HEK293 (cell line): ENCODE results near the gene HGF.

Source experiments
- CTCF ChIA-PET: fragments of 350-600 bp; formaldehyde crosslinking; extraction: SDS; loops from one replicate; lab custom pipeline; 2021; ENCODE audit warnings: antibody characterized with exemption; lab: Yijun Ruan, JAX
- POLR2A ChIA-PET: fragments of 300-600 bp; formaldehyde crosslinking; extraction: SDS; loops from one replicate; lab custom pipeline; 2020; ENCODE audit warnings: antibody characterized with exemption, inconsistent platforms; lab: Yijun Ruan, JAX
- H3K27ac ChIP-seq: fragments of 200-500 bp; sonication (Bioruptor generic); 2 replicates; pipeline ENCODE4 v1.5.1; 2014; ENCODE audit warnings: low read depth, low read length, control low read depth, inconsistent platforms; ENCODE audit errors: extremely low read depth
- H3K36me3 ChIP-seq, 2 experiments: fragments of 200-500 bp in 1 of 2; sonication (Bioruptor generic) in 1 of 2; 1 replicate in 1 of 2; 2 replicates in 1 of 2; pipeline ENCODE4 v1.5.1; 2014 to 2017; ENCODE audit warnings: inconsistent platforms in 2 of 2, low read length in 2 of 2; ENCODE audit not compliant: control insufficient read depth in 2 of 2, insufficient read depth in 1 of 2
- H3K4me1 ChIP-seq: fragments of 200-500 bp; sonication (Bioruptor generic); 2 replicates; pipeline ENCODE4 v1.5.1; 2014; ENCODE audit warnings: mild to moderate bottlenecking, low read length, inconsistent platforms; ENCODE audit not compliant: control insufficient read depth, insufficient read depth
- H3K4me3 ChIP-seq: 2 replicates; pipeline ENCODE4 v1.5.1; 2011; ENCODE audit warnings: low read depth, mild to moderate bottlenecking, control low read depth, low read length, moderate library complexity
- H3K9me3 ChIP-seq: fragments of 200-500 bp; sonication (Bioruptor generic); 2 replicates; pipeline ENCODE4 v1.5.1; 2014; ENCODE audit warnings: low read depth, low read length, inconsistent platforms; ENCODE audit not compliant: control insufficient read depth, insufficient read depth
- HOXD13 ChIP-seq: sonication (generic); formaldehyde crosslinking; IDR thresholded peaks from 2 replicates; pipeline ENCODE4 v1.8.0; 2022; ENCODE audit warnings: missing genetic modification reagents, borderline replicate concordance
- MEIS1 ChIP-seq: sonication (generic); formaldehyde crosslinking; IDR thresholded peaks from 2 replicates; pipeline ENCODE4 v1.8.1; 2022; ENCODE audit warnings: missing genetic modification reagents, mild to moderate bottlenecking, borderline replicate concordance
- MZF1 ChIP-seq: fragments of 450-650 bp; formaldehyde crosslinking; IDR thresholded peaks from 2 replicates; pipeline ENCODE4 v1.5.1; 2017; ENCODE audit warnings: missing biosample characterization, missing genetic modification characterization, borderline replicate concordance
- PRDM1 ChIP-seq: fragments of 450-650 bp; formaldehyde crosslinking; IDR thresholded peaks from 2 replicates; pipeline ENCODE4; 2016; ENCODE audit warnings: missing biosample characterization, missing genetic modification characterization
- SP2 ChIP-seq: fragments of 450-650 bp; formaldehyde crosslinking; IDR thresholded peaks from 2 replicates; pipeline ENCODE4 v1.5.1; 2016; ENCODE audit warnings: missing biosample characterization, missing genetic modification characterization
- TRIM28 ChIP-seq: IDR thresholded peaks from 2 replicates; pipeline ENCODE4 v1.6.1; 2011; ENCODE audit warnings: low read length, control low read depth, borderline replicate concordance
- ZBTB20 ChIP-seq: fragments of 450-650 bp; formaldehyde crosslinking; IDR thresholded peaks from 2 replicates; pipeline ENCODE4 v1.5.1; 2016; ENCODE audit warnings: missing biosample characterization, missing genetic modification characterization
- ZBTB44 ChIP-seq: fragments of 450-650 bp; IDR thresholded peaks from 2 replicates; pipeline ENCODE4 v1.5.1; 2018; ENCODE audit warnings: missing biosample characterization, mild to moderate bottlenecking, missing genetic modification characterization
- ZNF10 ChIP-seq: fragments of 450-650 bp; formaldehyde crosslinking; IDR thresholded peaks from 2 replicates; pipeline ENCODE4 v1.5.1; 2017; ENCODE audit warnings: missing biosample characterization, missing genetic modification characterization
- ZNF2 ChIP-seq: fragments of 450-650 bp; formaldehyde crosslinking; IDR thresholded peaks from 2 replicates; pipeline ENCODE4 v1.5.1; 2016; ENCODE audit warnings: missing biosample characterization, missing genetic modification characterization
- ZNF280D ChIP-seq: fragments of 450-650 bp; formaldehyde crosslinking; IDR thresholded peaks from 2 replicates; pipeline ENCODE4 v1.5.1; 2016; ENCODE audit warnings: missing biosample characterization, missing genetic modification characterization
- ZNF341 ChIP-seq: fragments of 450-650 bp; formaldehyde crosslinking; IDR thresholded peaks from 2 replicates; pipeline ENCODE4; 2016; ENCODE audit warnings: low read depth, missing biosample characterization, missing genetic modification characterization
- ZNF366 ChIP-seq: fragments of 450-650 bp; formaldehyde crosslinking; conservative IDR thresholded peaks from 2 replicates; pipeline ENCODE4 v1.5.1; 2016; ENCODE audit warnings: missing biosample characterization, missing genetic modification characterization
- ZNF37A ChIP-seq: fragments of 450-650 bp; IDR thresholded peaks from 2 replicates; pipeline ENCODE4 v1.5.1; 2018; ENCODE audit warnings: missing biosample characterization, missing genetic modification characterization
- ZNF473 ChIP-seq: fragments of 450-650 bp; formaldehyde crosslinking; IDR thresholded peaks from 2 replicates; pipeline ENCODE4 v1.5.1; 2017; ENCODE audit warnings: missing biosample characterization, missing genetic modification characterization
- ZNF518A ChIP-seq: fragments of 450-650 bp; formaldehyde crosslinking; conservative IDR thresholded peaks from 2 replicates; pipeline ENCODE4 v1.5.1; 2016; ENCODE audit warnings: low read depth, missing biosample characterization, missing genetic modification characterization
- ZNF704 ChIP-seq: fragments of 450-650 bp; formaldehyde crosslinking; IDR thresholded peaks from 2 replicates; pipeline ENCODE4 v1.5.1; 2016; ENCODE audit warnings: missing biosample characterization, missing genetic modification characterization
- ZNF785 ChIP-seq: fragments of 450-650 bp; formaldehyde crosslinking; IDR thresholded peaks from 2 replicates; pipeline ENCODE4 v1.5.1; 2016; ENCODE audit warnings: missing biosample characterization, missing genetic modification characterization

Gene HGF

GRCh38 chr7:81685270-81685868, 84.5 kb downstream of the HGF start (continued):
- TF ChIP-seq MEIS1 (no peak), ZNF366 (tag by site-specific recombination) (peak; percentile 65), ZNF2 (tag by site-specific recombination) (0 out of 2 replicates have a peak, but pooled peaks have one; percentile 9), ZNF341 (tag by site-specific recombination) (peak; percentile 3; the same call in 1 of the 2 replicates), MZF1 (tag by site-specific recombination) (0 out of 2 replicates have a peak, but pooled peaks have one; percentile 8), ZNF518A (tag by site-specific recombination) (0 out of 2 replicates have a peak, but pooled peaks have one; percentile 8)
- TF ChIP-seq, all 188 proteins: peak for 7

GRCh38 chr7:81684514-81685269, 85.2 kb downstream of the HGF start:
- no peak overlapping the region; the same call in 1 of the 2 replicates for H3K27ac ChIP-seq
- TF ChIP-seq ZNF518A (tag by site-specific recombination) (peak; percentile 31; the same call in 1 of the 2 replicates), ZBTB20 (peak; percentile 83), ZNF37A (tag by site-specific recombination) (no peak), ZNF473 (tag by site-specific recombination) (no peak), SP2 (tag by site-specific recombination) (no peak), ZNF785 (tag by site-specific recombination) (no peak), ZNF704 (tag by site-specific recombination) (no peak), PRDM1 (tag by site-specific recombination) (no peak), HOXD13 (CRISPR knock-in tag) (no peak), ZNF10 (tag by site-specific recombination) (no peak), ZNF280D (tag by site-specific recombination) (no peak), TRIM28 (0 out of 2 replicates have a peak, but pooled peaks have one; percentile 61), ZBTB44 (tag by site-specific recombination) (peak; percentile 47; the same call in 1 of the 2 replicates)

More at GRCh38 chr7:81684514-81685269, 85.2 kb downstream of the HGF start:
- Histone ChIP-seq H3K4me1 (peaks cover 16% of the 10 kb centered on the region; the same call in 1 of the 2 replicates), H3K36me3 (no peaks in the 10 kb centered on the region), H3K9me3 (no peaks in the 10 kb centered on the region), H3K4me3 (no peak overlapping the region)
- ChIA-PET POLR2A (no interaction called here), CTCF (interaction anchor here (0.7 to 1.0 kb wide), 2 partner anchors 31 to 646 kb away, joined by 3 to 4 read pairs; no protein-coding TSS in a partner anchor)
